GM18505 (cell line): ENCODE results near the gene TYRO3.
"Not testable (repeated sequence)": the region's sequence is repeated elsewhere in the genome, so short reads cannot be mapped to it uniquely, and the experiment has no call there.

Experiments
- ATAC-seq: cut with Tn5 transposase; IDR thresholded peaks from one replicate; pipeline ENCODE4 v1.9.1; 2021; ENCODE audit not compliant: unreplicated experiment
- POLR2A ChIP-seq: IDR thresholded peaks from 4 replicates; pipeline ENCODE4 v1.6.1; 2011; ENCODE audit warnings: borderline replicate concordance; ENCODE audit not compliant: insufficient read depth, insufficient read length; ENCODE audit errors: extremely low read depth

Gene TYRO3

DNA sequence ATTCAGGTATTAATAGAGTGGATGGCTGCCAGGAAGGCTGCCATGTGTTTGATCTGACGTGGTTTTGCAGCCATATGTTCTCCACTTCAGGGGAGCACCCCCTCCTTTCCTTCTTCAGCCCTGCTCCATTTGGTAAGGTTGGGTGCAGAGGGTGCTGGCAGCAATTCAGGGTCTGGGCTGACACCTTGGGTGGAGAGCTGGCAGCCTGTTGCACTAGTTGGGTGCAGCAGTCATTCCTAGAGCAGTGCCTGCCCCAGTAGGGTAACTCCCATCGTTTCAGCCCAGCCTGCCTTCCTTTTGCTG, 1.5 kb downstream of the TYRO3 start:
- no peak for TF ChIP-seq POLR2A
- ATAC-seq, result no peak

DNA sequence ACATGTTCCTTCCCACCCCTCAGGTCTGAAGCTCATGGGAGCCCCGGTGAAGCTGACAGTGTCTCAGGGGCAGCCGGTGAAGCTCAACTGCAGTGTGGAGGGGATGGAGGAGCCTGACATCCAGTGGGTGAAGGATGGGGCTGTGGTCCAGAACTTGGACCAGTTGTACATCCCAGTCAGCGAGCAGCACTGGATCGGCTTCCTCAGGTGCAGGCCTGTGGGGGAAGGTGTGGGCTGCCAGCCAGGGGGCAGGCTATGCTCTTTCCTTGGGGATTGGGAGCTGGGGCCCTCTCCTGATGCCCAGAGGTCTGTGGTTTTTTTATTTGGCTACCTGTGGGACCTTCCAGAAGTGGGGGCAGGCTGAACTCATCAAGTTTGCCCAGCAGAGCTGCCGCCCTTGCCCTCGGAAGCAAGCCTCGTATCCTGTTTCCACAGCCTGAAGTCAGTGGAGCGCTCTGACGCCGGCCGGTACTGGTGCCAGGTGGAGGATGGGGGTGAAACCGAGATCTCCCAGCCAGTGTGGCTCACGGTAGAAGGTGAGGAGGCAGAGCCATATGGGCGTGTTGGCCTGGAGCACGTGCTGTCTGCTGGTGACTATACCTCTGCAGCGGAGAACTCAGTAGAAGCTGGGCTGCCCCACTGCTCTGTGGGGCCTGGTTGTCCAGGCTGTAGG, 2.2 kb downstream of the TYRO3 start:
- TF ChIP-seq POLR2A, result no peak
- no peak for ATAC-seq

DNA sequence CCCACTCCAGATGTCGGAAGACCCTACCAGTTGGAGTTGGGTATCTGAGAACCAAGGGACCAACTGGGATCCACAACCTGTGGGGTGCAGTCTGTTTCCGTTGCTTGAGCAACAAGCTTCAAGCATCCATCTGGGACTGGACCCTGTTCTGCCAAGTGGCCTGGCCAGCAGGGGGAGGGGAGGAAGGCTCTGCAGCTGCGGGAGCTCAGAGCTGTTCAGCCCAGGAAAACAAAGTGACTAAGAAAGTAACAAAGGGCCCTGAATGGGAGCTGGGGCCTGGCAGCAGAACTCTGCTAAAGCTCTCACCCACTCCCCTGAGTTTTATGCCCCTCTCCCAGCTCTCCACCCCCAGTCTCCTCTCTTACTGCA, 2.7 kb downstream of the TYRO3 start:
- ATAC-seq, result no peak
- TF ChIP-seq POLR2A, result no peak

DNA sequence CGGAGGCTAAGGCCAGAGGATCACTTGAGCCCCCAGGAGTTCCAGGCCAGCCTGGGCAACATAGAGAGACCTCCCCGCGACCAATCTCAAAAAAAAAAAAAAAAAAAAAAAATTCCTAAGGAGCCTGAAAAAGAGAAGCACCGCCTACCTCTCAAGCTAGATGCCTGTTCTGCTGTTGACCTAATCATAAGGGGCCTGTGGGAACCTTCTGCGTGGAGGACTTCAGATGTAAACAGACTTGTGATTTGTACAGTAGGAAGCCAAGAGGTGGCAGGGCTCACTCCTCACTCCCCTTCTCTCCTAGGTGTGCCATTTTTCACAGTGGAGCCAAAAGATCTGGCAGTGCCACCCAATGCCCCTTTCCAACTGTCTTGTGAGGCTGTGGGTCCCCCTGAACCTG, 3.2 kb downstream of the TYRO3 start:
- no peak for ATAC-seq
- TF ChIP-seq POLR2A, result no peak

DNA sequence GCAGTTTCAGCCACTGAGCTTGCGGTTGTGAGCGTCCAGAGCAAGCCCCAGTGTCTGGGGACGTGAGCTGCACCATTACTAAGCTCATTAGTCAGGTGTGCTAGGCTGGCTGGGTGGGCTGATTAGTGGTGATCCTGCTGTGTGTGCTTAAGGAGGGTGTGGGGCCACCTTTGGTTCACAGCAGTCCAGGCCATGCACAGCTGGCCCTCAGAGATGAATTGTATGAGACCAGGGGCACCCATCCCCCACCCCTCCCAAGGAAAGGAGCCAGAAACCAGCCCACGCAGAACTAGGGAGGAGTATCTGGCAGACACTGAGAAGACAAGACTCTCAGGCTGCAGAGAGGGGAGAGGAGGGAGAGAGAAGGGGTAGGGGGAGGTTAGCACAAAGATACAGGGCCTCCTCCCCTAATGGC, 3.8 kb downstream of the TYRO3 start:
- no peak for TF ChIP-seq POLR2A
- no peak for ATAC-seq

DNA sequence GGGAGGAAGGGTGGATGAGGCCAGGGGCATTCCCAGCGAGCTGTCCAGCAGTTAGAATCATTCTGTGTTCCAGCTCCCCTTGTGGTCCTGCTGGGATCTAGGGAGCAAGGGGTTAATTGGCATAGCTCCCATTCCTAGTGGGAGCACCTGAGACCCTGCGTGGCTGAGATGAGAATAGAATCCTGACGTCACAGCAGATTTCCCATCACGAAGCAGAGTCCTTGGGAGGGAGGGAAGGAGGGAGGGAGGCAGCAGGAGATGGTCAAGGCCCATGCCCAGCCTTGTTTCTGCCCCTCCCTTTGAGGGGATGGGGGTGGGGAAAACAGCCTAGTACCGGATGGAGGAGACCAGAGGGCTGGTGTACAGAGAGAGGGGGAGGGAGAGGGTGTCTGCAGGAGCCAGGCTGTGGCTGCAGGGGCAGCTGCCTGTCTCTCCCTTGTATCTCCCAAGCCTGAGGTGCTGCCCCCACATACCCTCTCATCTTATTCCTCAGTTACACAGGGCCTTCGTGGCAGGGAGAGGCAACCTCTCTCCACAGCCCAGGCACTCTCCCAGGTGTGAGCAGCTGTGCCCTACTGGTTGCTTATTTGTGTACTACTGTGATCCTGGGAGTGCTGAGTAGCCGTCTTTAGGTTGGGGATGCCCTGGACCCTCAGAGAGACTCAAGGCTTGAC, 5.4 kb downstream of the TYRO3 start:
- no peak for ATAC-seq
- TF ChIP-seq POLR2A, result no peak

DNA sequence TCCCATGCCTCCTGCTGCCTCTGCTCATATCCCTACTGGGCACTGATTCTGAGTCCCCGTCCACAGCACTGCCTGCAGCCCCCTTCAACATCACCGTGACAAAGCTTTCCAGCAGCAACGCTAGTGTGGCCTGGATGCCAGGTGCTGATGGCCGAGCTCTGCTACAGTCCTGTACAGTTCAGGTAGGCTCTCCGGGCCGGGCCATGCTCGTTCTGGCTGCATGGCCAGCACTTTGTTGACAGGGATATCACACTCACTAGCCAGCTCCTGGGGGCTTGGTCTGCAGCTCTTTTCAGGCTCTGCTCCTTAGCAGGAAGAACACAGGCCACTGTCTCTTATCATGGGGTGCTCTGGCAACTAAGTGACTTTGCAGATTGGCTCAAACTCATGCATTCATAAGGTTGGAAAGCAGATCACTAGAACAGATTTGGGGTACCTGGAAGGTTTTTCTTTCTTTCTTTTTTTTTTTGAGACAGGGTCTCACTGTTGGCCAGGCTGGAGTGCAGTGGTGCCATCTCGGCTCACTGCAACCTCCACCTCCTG, 6.0 kb downstream of the TYRO3 start:
- ATAC-seq, result no peak

DNA sequence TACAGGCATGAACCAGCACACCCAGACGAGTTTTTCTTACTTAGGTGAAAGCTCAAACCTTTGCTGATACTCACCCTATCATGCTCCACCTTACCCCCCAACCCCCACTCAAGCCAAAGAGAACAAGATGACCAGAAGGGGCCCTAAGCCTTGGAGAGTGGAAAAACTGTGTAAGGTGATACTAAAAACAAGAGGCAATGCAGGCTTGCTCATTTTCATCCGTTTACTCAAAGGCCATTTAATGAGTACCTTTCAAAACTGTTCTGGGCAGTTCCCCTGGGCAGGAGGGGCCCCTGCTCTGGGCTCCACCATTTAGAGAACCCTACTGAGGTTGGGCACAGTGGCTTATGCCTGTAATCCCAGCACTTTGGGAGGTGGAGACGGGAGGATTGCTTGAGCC, 6.7 kb downstream of the TYRO3 start:
- no peak for ATAC-seq
- TF ChIP-seq POLR2A, result no peak

More for the DNA sequence above, 6.0 kb downstream of the TYRO3 start:
- no peak for TF ChIP-seq POLR2A

DNA sequence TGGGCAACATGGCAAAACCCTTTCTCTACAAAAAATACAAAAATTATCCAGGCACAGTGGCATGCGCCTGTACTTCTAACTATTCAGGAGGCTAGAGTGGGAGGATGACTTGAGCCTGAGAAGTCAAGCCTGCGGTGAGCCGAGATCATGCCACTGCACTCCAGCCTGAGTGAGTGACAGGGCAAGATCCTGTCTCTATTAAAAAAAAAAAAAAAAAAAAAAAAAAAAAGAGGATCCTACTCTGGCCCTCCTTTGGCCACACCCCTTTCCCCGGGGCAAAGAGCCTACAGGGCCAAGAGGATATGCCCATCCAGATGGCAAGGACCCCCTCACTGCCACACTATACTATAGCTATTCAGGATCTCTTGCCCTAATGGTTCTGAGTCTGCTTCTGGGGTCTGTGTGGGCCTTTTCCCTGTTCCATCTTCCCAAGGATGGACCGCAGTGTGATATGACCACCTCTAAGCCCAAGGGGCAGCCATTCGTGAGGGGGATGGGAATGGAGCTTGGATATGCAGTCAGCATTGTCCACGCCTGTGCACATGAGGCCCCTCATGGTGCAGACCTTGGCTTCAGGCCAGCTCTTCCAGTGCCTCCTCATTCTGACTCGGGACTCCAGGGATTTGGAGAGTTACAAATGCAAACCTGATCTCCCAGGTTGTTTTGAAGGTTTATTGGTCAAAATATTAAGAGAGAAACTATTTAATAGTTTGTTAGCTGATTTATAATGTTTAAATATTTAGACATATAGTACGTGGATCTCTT, 7.3 kb downstream of the TYRO3 start:
- ATAC-seq, result no peak
- no peak for TF ChIP-seq POLR2A

DNA sequence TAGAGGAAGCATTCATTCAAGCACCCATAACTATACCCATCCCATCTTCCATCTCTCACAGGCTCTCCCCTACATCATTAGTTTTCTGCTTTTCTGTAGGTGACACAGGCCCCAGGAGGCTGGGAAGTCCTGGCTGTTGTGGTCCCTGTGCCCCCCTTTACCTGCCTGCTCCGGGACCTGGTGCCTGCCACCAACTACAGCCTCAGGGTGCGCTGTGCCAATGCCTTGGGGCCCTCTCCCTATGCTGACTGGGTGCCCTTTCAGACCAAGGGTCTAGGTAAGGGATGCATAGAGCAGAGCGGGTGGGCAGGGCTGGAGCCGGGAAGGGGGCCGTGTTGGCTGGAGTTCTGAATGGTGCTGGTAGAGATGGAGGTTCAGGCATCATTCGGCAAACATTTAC, 8.2 kb downstream of the TYRO3 start:
- no peak for TF ChIP-seq POLR2A
- ATAC-seq, result no peak

DNA sequence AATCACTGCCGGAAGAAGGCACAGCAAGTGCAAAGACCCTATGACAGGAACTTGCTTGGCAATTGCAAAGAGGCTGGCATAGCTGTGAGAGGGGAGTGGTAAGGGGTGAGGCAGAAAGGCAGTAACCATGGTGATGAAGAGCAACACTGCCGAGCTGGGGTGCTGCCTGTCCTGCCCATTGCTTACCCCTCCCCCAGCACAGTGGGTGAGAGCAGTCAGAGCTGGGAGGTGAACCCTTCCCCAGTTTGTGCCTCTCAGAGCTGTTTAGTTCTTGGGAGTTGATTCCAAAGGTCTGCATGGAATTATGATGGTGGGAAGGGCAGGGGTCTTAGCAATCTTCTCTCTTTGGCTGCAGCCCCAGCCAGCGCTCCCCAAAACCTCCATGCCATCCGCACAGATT, 8.8 kb downstream of the TYRO3 start:
- TF ChIP-seq POLR2A, result no peak
- no peak for ATAC-seq

DNA sequence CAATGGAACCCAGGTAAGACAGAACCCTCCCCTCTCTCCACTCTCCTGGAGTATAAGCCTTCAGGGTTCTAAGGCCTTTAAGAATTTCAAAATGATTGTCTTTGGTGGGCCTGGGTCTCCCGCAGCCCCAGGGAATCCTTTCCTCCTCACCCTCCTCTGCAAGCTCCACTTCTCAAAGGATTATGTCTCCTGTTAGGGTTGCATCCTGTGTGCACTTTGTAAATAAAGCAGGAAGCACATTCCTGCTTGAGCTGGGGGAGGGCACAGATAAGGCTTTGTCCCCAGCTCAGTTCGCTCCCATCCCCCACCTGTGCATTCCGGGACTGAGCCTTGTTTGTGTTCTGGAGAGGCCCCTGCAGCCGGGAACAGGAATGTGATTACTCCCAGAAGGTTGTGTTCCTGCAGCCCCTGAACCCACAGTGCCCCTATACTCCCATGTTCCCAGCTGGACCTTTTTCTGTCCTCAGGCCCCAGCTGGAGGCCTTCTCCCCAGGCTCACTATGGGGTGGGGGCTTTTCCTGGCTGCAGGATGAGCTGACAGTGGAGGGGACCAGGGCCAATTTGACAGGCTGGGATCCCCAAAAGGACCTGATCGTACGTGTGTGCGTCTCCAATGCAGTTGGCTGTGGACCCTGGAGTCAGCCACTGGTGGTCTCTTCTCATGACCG, 9.5 kb downstream of the TYRO3 start:
- no peak for TF ChIP-seq POLR2A
- ATAC-seq, result no peak

DNA sequence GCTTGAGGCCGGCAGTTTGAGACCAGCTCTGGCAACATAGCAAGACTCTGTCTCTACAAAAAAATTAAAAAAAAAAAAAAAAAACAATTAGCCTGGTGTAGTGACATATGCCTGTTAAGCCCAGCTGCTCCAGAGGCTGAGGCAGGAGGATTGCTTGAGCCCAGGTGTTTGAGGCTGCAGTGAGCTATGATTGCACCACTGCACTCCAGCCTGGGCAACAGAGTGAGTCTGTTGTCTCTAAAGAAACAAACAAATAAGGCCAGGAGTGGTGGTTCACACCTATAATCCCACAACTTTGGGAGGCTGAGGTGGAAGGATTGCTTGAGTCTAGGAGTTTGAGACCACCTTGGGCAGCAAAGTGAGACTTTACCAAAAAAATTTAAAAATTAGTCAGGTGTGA, 10.2 kb downstream of the TYRO3 start:
- ATAC-seq, result not testable (repeated sequence)
